ENCODE measurements around the gene RNF32.

RNF32 gene

GRCh38 chr7:156655983-156656382 lies 15.4 kb downstream of the RNF32 start:
- H3K36me3 ChIP-seq (ENCODE audit: insufficient read depth, low read length) = no peaks in the 10 kb centered on the region
- no peak overlapping the region for H3K4me3 ChIP-seq (ENCODE audit: low read depth, low read length, poor library complexity, severe bottlenecking)
- H3K9ac ChIP-seq (ENCODE audit: low read length) = no peak overlapping the region
- no peak overlapping the region for H2AFZ ChIP-seq (ENCODE audit: low read length)
- no peaks in the 10 kb centered on the region for H3F3A ChIP-seq (ENCODE audit: insufficient read depth, low read length)
- no peak overlapping the region for H3K27ac ChIP-seq (ENCODE audit: low read depth, low read length, poor library complexity, severe bottlenecking)
- H3K9me3 ChIP-seq (ENCODE audit: low read length) = no peaks in the 10 kb centered on the region
- TF ChIP-seq EZH2 (IDR thresholded peaks at IDR 0.05; ENCODE audit: borderline replicate concordance, low read length) (no peak), CTCF (IDR thresholded peaks at IDR 0.05; ENCODE audit: low read length) (no peak)
- no peaks in the 10 kb centered on the region for H3K4me1 ChIP-seq (ENCODE audit: insufficient read depth, low read length, severe bottlenecking)
- H3K9me2 ChIP-seq (ENCODE audit: low read depth, low read length) = no peaks in the 10 kb centered on the region
- no peaks in the 10 kb centered on the region for H3K79me2 ChIP-seq (ENCODE audit: insufficient read depth, low read length)
- no peak overlapping the region for H3K4me2 ChIP-seq (ENCODE audit: low read length)
- H4K20me1 ChIP-seq (ENCODE audit: insufficient read depth, low read length) = no peaks in the 10 kb centered on the region
- no peaks in the 10 kb centered on the region for H3K27me3 ChIP-seq (ENCODE audit: insufficient read depth, low read length)

- H4K20me1 ChIP-seq (ENCODE audit: insufficient read depth, low read length) = no peaks in the 10 kb centered on the region
- TF ChIP-seq CTCF (IDR thresholded peaks at IDR 0.05; ENCODE audit: low read length) (no peak), EZH2 (IDR thresholded peaks at IDR 0.05; ENCODE audit: borderline replicate concordance, low read length) (no peak)
- H3K4me1 ChIP-seq (ENCODE audit: insufficient read depth, low read length, severe bottlenecking) = no peaks in the 10 kb centered on the region
- no peaks in the 10 kb centered on the region for H3K36me3 ChIP-seq (ENCODE audit: insufficient read depth, low read length)
- no peaks in the 10 kb centered on the region for H3K9me3 ChIP-seq (ENCODE audit: low read length)
- no peaks in the 10 kb centered on the region for H3F3A ChIP-seq (ENCODE audit: insufficient read depth, low read length)
- no peaks in the 10 kb centered on the region for H3K9me2 ChIP-seq (ENCODE audit: low read depth, low read length)
- H3K27me3 ChIP-seq (ENCODE audit: insufficient read depth, low read length) = no peaks in the 10 kb centered on the region
- no peak overlapping the region for H3K4me3 ChIP-seq (ENCODE audit: low read depth, low read length, poor library complexity, severe bottlenecking)
- no peak overlapping the region for H2AFZ ChIP-seq (ENCODE audit: low read length)
- H3K79me2 ChIP-seq (ENCODE audit: insufficient read depth, low read length) = no peaks in the 10 kb centered on the region
- no peak overlapping the region for H3K27ac ChIP-seq (ENCODE audit: low read depth, low read length, poor library complexity, severe bottlenecking)
- no peak overlapping the region for H3K4me2 ChIP-seq (ENCODE audit: low read length)
- H3K9ac ChIP-seq (ENCODE audit: low read length) = no peak overlapping the region
Measured at GRCh38 chr7:156656598-156656997, 16.0 kb downstream of the RNF32 start.

GRCh38 chr7:156657681-156658080 lies 17.1 kb downstream of the RNF32 start:
- Histone ChIP-seq H3K27ac (ENCODE audit: low read depth, low read length, poor library complexity, severe bottlenecking) (no peak overlapping the region), H3K9me3 (ENCODE audit: low read length) (no peaks in the 10 kb centered on the region), H3K4me3 (ENCODE audit: low read depth, low read length, poor library complexity, severe bottlenecking) (no peak overlapping the region), H3K79me2 (ENCODE audit: insufficient read depth, low read length) (no peaks in the 10 kb centered on the region), H3K27me3 (ENCODE audit: insufficient read depth, low read length) (no peaks in the 10 kb centered on the region), H3K9ac (ENCODE audit: low read length) (no peak overlapping the region), H3K4me1 (ENCODE audit: insufficient read depth, low read length, severe bottlenecking) (no peaks in the 10 kb centered on the region), H2AFZ (ENCODE audit: low read length) (no peak overlapping the region), H3F3A (ENCODE audit: insufficient read depth, low read length) (no peaks in the 10 kb centered on the region), H3K4me2 (ENCODE audit: low read length) (no peak overlapping the region), H3K9me2 (ENCODE audit: low read depth, low read length) (no peaks in the 10 kb centered on the region), H4K20me1 (ENCODE audit: insufficient read depth, low read length) (no peaks in the 10 kb centered on the region), H3K36me3 (ENCODE audit: insufficient read depth, low read length) (no peaks in the 10 kb centered on the region)
- TF ChIP-seq CTCF (IDR thresholded peaks at IDR 0.05; ENCODE audit: low read length) = no peak
- no peak for TF ChIP-seq EZH2 (IDR thresholded peaks at IDR 0.05; ENCODE audit: borderline replicate concordance, low read length)
